Tibial artery (tissue), 4 donors: Measurements from ENCODE around the gene URB1.

Source experiments
- DNase-seq, 2 donors: peaks; one replicate each; pipeline ENCODE4 v3.0.0-alpha.2; 2019
- H3K27ac ChIP-seq, 2 donors: fragments of 200-600 bp; sonication (generic) in 1 of 2; 1 replicate in 1 of 2; 2 replicates in 1 of 2; pipeline ENCODE4 v1.5.1; 2018 to 2019; ENCODE audit warnings: mild to moderate bottlenecking in 1 of 2
- H3K27me3 ChIP-seq, 2 donors: fragments of 200-600 bp; sonication (generic) in 1 of 2; one replicate each; pipeline versions ENCODE4 v1.5.1 to v1.6.0; 2016 to 2019
- H3K36me3 ChIP-seq, 3 donors: fragments of 200-600 bp; sonication (generic) in 2 of 3; one replicate each; pipeline ENCODE4 v1.5.1; 2016 to 2019; ENCODE audit warnings: mild to moderate bottlenecking in 2 of 3
- H3K4me1 ChIP-seq, 4 donors: fragments of 200-600 bp; sonication (generic) in 2 of 4; 1 replicate in 3 of 4; 2 replicates in 1 of 4; pipeline ENCODE4 v1.5.1; 2016 to 2019
- H3K4me3 ChIP-seq, 2 donors: fragments of 200-600 bp; sonication (generic) in 1 of 2; 1 replicate in 1 of 2; 2 replicates in 1 of 2; pipeline ENCODE4 v1.5.1; 2018 to 2019; ENCODE audit warnings: mild to moderate bottlenecking in 2 of 2
- H3K9me3 ChIP-seq, 3 donors: fragments of 200-600 bp; sonication (generic) in 1 of 3; one replicate each; pipeline ENCODE4 v1.5.1; 2016 to 2019
- CTCF ChIP-seq, 2 experiments: fragments of 200-600 bp in 1 of 2; fragments of 450-650 bp in 1 of 2; IDR thresholded peaks; one replicate each; pipeline ENCODE4 v1.5.1; 2017 to 2019; ENCODE audit warnings: antibody characterized with exemption in 2 of 2, mild to moderate bottlenecking in 1 of 2, moderate library complexity in 1 of 2
- intact Hi-C: fragments of 100-400 bp; cut with DNase I; formaldehyde crosslinking; loops from one replicate; pipeline ENCODE4 v1.15.0; 2023; ENCODE audit warnings: low total_unique reads

URB1 gene

GRCh38 chr21:32348604-32349332 lies 44.0 kb downstream of the URB1 start:
- Histone ChIP-seq H3K9me3 (peaks cover 0 to 9% (median 2%) of the 10 kb centered on the region in 3 donors), H3K4me1 (no peaks in the 10 kb centered on the region), H3K36me3 (peaks cover 83 to 100% (median 97%) of the 10 kb centered on the region in 3 donors), H3K27me3 (no peaks in the 10 kb centered on the region), H3K4me3 (no peak overlapping the region), H3K27ac (no peak overlapping the region)
- TF ChIP-seq CTCF (IDR thresholded peaks at IDR 0.05), result no peak
- no peak for DNase-seq
- intact Hi-C loops, result no loop called here

GRCh38 chr21:32347977-32348376 lies 44.8 kb downstream of the URB1 start:
- Histone ChIP-seq H3K36me3 (peaks cover 83 to 100% (median 97%) of the 10 kb centered on the region in 3 donors), H3K27ac (no peak overlapping the region), H3K9me3 (peaks cover 0 to 9% (median 2%) of the 10 kb centered on the region in 3 donors), H3K4me3 (no peak overlapping the region), H3K27me3 (no peaks in the 10 kb centered on the region), H3K4me1 (no peaks in the 10 kb centered on the region)
- intact Hi-C loops, result no loop called here
- no peak for TF ChIP-seq CTCF (IDR thresholded peaks at IDR 0.05)
- DNase-seq, result no peak

GRCh38 chr21:32347351-32347750 lies 45.5 kb downstream of the URB1 start:
- TF ChIP-seq CTCF (IDR thresholded peaks at IDR 0.05), result no peak
- no peaks in the 10 kb centered on the region for H3K27me3 ChIP-seq
- DNase-seq, result no peak
- intact Hi-C loops, result no loop called here
- peaks cover 79 to 100% (median 94%) of the 10 kb centered on the region in 3 donors for H3K36me3 ChIP-seq
- H3K4me3 ChIP-seq, result no peak overlapping the region
- H3K27ac ChIP-seq, result no peak overlapping the region
- no peaks in the 10 kb centered on the region for H3K4me1 ChIP-seq
- peaks cover 0 to 9% (median 2%) of the 10 kb centered on the region in 3 donors for H3K9me3 ChIP-seq

- intact Hi-C loops, result no loop called here
- H3K4me3 ChIP-seq, result no peak overlapping the region
- H3K36me3 ChIP-seq, result peaks cover 78 to 100% (median 93%) of the 10 kb centered on the region in 3 donors
- no peak overlapping the region for H3K27ac ChIP-seq
- H3K27me3 ChIP-seq, result no peaks in the 10 kb centered on the region
- H3K9me3 ChIP-seq, result peaks cover 0 to 9% (median 2%) of the 10 kb centered on the region in 3 donors
- no peak for TF ChIP-seq CTCF (IDR thresholded peaks at IDR 0.05)
- no peaks in the 10 kb centered on the region for H3K4me1 ChIP-seq
- DNase-seq, result no peak
Measured at GRCh38 chr21:32346951-32347350, 45.9 kb downstream of the URB1 start.

GRCh38 chr21:32340863-32341848 lies 51.7 kb downstream of the URB1 start:
- intact Hi-C loops, result no loop called here
- Histone ChIP-seq H3K27ac (no peak overlapping the region), H3K36me3 (peaks cover 54 to 98% (median 90%) of the 10 kb centered on the region in 3 donors), H3K4me3 (no peak overlapping the region), H3K4me1 (no peaks in the 10 kb centered on the region), H3K27me3 (no peaks in the 10 kb centered on the region), H3K9me3 (peaks cover 0 to 9% (median 2%) of the 10 kb centered on the region in 3 donors)
- no peak for DNase-seq
- TF ChIP-seq CTCF (IDR thresholded peaks at IDR 0.05), result no peak
